HG03520 (cell line): Measurements from ENCODE around the gene PNPLA4.

Experiments
- ATAC-seq: cut with Tn5 transposase; IDR thresholded peaks from one replicate; pipeline ENCODE4 v1.9.1; 2021; ENCODE audit warnings: mild to moderate bottlenecking, moderate library complexity; ENCODE audit not compliant: unreplicated experiment

PNPLA4 gene

DNA sequence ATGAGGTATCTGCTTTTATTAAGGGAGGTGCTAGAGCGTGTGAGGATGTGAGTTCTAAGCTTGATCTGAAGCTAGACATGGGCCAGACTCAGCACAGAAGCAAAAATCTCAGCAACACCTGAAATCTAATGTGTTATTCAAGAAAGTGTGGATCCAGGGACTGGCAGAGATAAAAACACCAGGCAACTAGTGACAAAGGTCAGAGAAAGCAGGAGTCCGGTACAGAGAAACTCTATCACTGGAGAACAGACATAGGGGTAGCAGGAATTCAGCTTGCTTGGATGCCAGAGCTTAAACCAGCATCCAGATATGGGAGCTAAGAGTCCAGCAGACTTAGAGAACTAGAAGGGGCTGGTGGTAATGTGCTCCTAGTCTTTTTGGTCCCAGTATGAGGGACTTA lies 50.3 kb downstream of the PNPLA4 start:
- no peak for ATAC-seq

DNA sequence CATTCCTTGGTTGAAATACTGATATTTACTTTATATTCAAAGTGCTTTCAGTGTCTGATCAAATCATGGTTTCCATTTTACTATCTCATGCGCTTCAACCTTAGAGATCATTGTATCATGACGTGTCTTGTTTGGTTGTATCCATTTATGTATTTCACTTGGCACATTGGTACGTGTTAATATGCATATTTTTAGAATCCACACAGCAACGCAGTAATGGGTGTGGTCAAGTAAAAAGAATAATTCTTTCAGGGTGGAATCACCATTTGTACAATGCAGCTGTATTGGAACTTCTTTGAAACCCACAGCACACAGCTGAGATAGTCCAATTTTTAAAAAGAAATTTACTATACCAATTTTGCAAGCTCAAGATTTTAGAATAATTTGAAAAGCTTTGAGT lies 55.2 kb downstream of the PNPLA4 start:
- no peak for ATAC-seq

DNA sequence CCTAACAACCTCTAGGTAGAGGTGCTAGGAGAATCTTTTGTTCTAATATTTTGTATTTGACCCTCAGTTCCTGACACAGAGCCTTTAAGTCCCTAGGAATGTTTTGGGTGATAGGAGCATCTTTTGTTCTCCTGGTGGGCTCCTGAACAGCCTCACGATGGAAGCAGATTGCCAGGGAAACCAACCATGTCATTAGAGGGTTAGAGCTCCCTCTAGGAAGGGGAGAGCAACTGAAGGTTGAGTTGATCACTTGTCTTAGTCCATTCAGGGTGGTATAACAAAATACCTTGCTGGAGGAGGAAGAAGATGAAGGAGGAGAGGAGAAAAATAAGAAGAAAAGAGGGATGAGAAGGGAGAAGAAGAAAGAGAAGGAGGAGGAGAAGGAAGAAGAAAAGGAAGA lies 75.0 kb downstream of the PNPLA4 start:
- ATAC-seq: no peak
